B cell (primary cell): ENCODE data around the gene AIMP1. TPM values are rescaled to one million over a fixed set of nuclear protein-coding genes. Genes with fewer than 3 reads are reported as not detected.

Experiments used
- ATAC-seq: fragments of 200-7000 bp; cut with Tn5 transposase; one replicate; pipeline ENCODE4 v1.10.0; 2021; ENCODE audit warnings: low read depth, mild to moderate bottlenecking, moderate number of reproducible peaks, moderate library complexity
- CTCF ChIA-PET: fragments of 350-600 bp; sonication (Branson Sonifier 250); formaldehyde crosslinking; loops from one replicate; lab custom pipeline; 2021; ENCODE audit warnings: antibody characterized with exemption, inconsistent platforms; lab: Charles Lee
- POLR2A ChIA-PET: fragments of 350-600 bp; sonication (Branson Sonifier 250); formaldehyde crosslinking; loops from one replicate; lab custom pipeline; 2021; ENCODE audit warnings: antibody characterized with exemption; lab: Charles Lee
- DNase-seq: peaks from one replicate; pipeline ENCODE4 v3.0.0; 2013
- H2AFZ ChIP-seq: 2 replicates; pipeline ENCODE4 v1.6.1; 2012; ENCODE audit warnings: mild to moderate bottlenecking, low read depth, low read length; ENCODE audit not compliant: insufficient read depth, poor library complexity, severe bottlenecking
- H3K27ac ChIP-seq, 2 donors: 1 replicate in 1 of 2; 2 replicates in 1 of 2; pipeline ENCODE4 v1.5.1; 2012 to 2013; ENCODE audit warnings: low read length in 2 of 2, mild to moderate bottlenecking in 2 of 2, moderate library complexity in 1 of 2
- H3K27me3 ChIP-seq, 4 experiments: fragments of 200-600 bp in 1 of 4; sonication (generic) in 1 of 4; replicated peaks in 1 of 4; 1 replicate in 2 of 4; 2 replicates in 2 of 4; pipeline versions ENCODE4 v1.6.1 to v1.7.0; 2013 to 2016; ENCODE audit warnings: low read length in 3 of 4, mild to moderate bottlenecking in 2 of 4, mixed read lengths in 1 of 4, moderate library complexity in 1 of 4; ENCODE audit not compliant: insufficient read depth in 4 of 4, control insufficient read depth in 3 of 4; ENCODE audit errors: control extremely low read depth in 1 of 4
- H3K36me3 ChIP-seq, 2 experiments: replicated peaks in 1 of 2; 1 replicate in 1 of 2; 2 replicates in 1 of 2; pipeline versions ENCODE4 v1.6.1 to v1.7.1; 2013; ENCODE audit warnings: low read length in 1 of 2; ENCODE audit not compliant: insufficient read depth in 2 of 2, control insufficient read depth in 1 of 2; ENCODE audit errors: control extremely low read depth in 1 of 2, extremely low read depth in 1 of 2
- H3K4me1 ChIP-seq, 2 donors: fragments of 200-600 bp in 1 of 2; sonication (generic) in 1 of 2; 1 replicate in 1 of 2; 2 replicates in 1 of 2; pipeline versions ENCODE4 v1.5.1 to v1.6.1; 2013 to 2017; ENCODE audit warnings: low read length in 2 of 2; ENCODE audit not compliant: control insufficient read depth in 2 of 2, insufficient read depth in 2 of 2
- H3K4me2 ChIP-seq: replicated peaks from 2 replicates; pipeline ENCODE3; 2012; ENCODE audit warnings: mild to moderate bottlenecking, low read depth, low read length; ENCODE audit not compliant: poor library complexity, severe bottlenecking
- H3K4me3 ChIP-seq, 5 experiments: fragments of 200-600 bp in 1 of 5; sonication (generic) in 1 of 5; 1 replicate in 3 of 5; 2 replicates in 2 of 5; pipeline versions ENCODE4 v1.5.1 to v1.7.0; 2011 to 2016; ENCODE audit warnings: low read length in 4 of 5, mild to moderate bottlenecking in 4 of 5, low read depth in 2 of 5, control low read depth in 1 of 5, moderate library complexity in 1 of 5; ENCODE audit not compliant: insufficient read depth in 1 of 5; ENCODE audit errors: control extremely low read depth in 1 of 5, extremely low read depth in 1 of 5
- H3K79me2 ChIP-seq: fragments of 200-600 bp; sonication (generic); one replicate; pipeline ENCODE4 v1.6.0; 2016; ENCODE audit warnings: low read length; ENCODE audit not compliant: control insufficient read depth, insufficient read depth
- H3K9ac ChIP-seq: fragments of 200-600 bp; sonication (generic); 2 replicates; pipeline ENCODE4 v1.6.1; 2017; ENCODE audit warnings: mild to moderate bottlenecking, low read length, moderate library complexity
- H3K9me3 ChIP-seq, 3 donors: one replicate each; pipeline versions ENCODE4 v1.6.1 to v1.7.1; 2013; ENCODE audit warnings: low read length in 2 of 3; ENCODE audit not compliant: control insufficient read depth in 2 of 3, insufficient read depth in 1 of 3; ENCODE audit errors: control extremely low read depth in 1 of 3
- H4K20me1 ChIP-seq: 2 replicates; pipeline ENCODE4 v1.6.0; 2012; ENCODE audit warnings: mild to moderate bottlenecking, low read length; ENCODE audit not compliant: insufficient read depth, control insufficient read depth, poor library complexity, severe bottlenecking
- H3K27ac Mint-ChIP-seq: one replicate; pipeline ENCODE4 v1.8.0; 2021; ENCODE audit warnings: mixed read lengths
- H3K27me3 Mint-ChIP-seq: one replicate; pipeline ENCODE4 v1.8.0; 2021; ENCODE audit warnings: mixed read lengths
- H3K4me1 Mint-ChIP-seq: one replicate; pipeline ENCODE4 v1.8.0; 2021; ENCODE audit warnings: mixed read lengths
- H3K4me3 Mint-ChIP-seq: one replicate; pipeline ENCODE4 v1.8.0; 2021; ENCODE audit warnings: mixed read lengths
- H3K9me3 Mint-ChIP-seq: one replicate; pipeline ENCODE4 v1.8.0; 2022; ENCODE audit warnings: mixed read lengths; ENCODE audit not compliant: insufficient read depth
- CTCF ChIP-seq: fragments of 200-600 bp; IDR thresholded peaks from one replicate; pipeline ENCODE4 v1.8.0; 2022; ENCODE audit warnings: antibody characterized with exemption, mild to moderate bottlenecking
- EZH2 ChIP-seq: IDR thresholded peaks from 2 replicates; pipeline ENCODE4 v1.6.1; 2012; ENCODE audit warnings: borderline replicate concordance, low read depth, mild to moderate bottlenecking, moderate library complexity, low read length; ENCODE audit not compliant: insufficient read depth, poor library complexity, severe bottlenecking
- WGBS: methylation state at CpG from one replicate; pipeline ENCODE4 v1.1.5; 2013; ENCODE audit warnings: missing lambda C conversion rate; ENCODE audit not compliant: insufficient coverage; 5-methylcytosine and 5-hydroxymethylcytosine counted together
- intact Hi-C: fragments of 100-400 bp; cut with micrococcal nuclease; formaldehyde crosslinking; loops from one replicate; pipeline ENCODE4 v1.10.0; 2022
- polyA plus RNA-seq: library from polyadenylated mRNA; depleted of rRNA; stranded (reverse); fragments of >200 nt; gene quantifications from 2 replicates; pipeline ENCODE4 v1.2.3, GENCODE V29; 2012
- total RNA-seq, 2 donors: library from RNA; stranded (reverse); fragments of 120-200 nt in 1 of 2; gene quantifications; 1 replicate in 1 of 2; 2 replicates in 1 of 2; pipeline versions ENCODE4 v1.2.3 to v1.2.4, GENCODE V29; 2013 to 2022

Gene AIMP1
- total and polyA plus RNA-seq, 2 donors (not counting 1 experiment from before 2014, with no cell fraction given): 12.0 to 49.7 TPM

- Histone ChIP-seq H3K4me2 (no peak overlapping the region), H3K36me3 (peaks cover 0 to 2% of the 10 kb centered on the region in 2 experiments), H3K9ac (no peak overlapping the region), H4K20me1 (no peaks in the 10 kb centered on the region), H3K79me2 (no peaks in the 10 kb centered on the region), H3K4me1 (no peaks in the 10 kb centered on the region), H2AFZ (no peak overlapping the region), H3K27ac (no peak overlapping the region), H3K4me3 (no peak overlapping the region), H3K9me3 (peaks cover 0 to 1% (median 0%) of the 10 kb centered on the region in 3 donors), H3K27me3 (no peaks in the 10 kb centered on the region)
- POLR2A ChIA-PET: no interaction called here
- H3K27me3 Mint-ChIP-seq: no peaks in the 10 kb centered on the region
- no peak for ATAC-seq
- no peak for DNase-seq
- H3K9me3 Mint-ChIP-seq: no peaks in the 10 kb centered on the region
- H3K27ac Mint-ChIP-seq: no peak overlapping the region
- H3K4me1 Mint-ChIP-seq: no peaks in the 10 kb centered on the region
- TF ChIP-seq CTCF (no peak), EZH2 (no peak)
- no peak overlapping the region for H3K4me3 Mint-ChIP-seq
- 100% methylated on average over 2 of the region's 4 CpGs for WGBS
- intact Hi-C loops: no loop called here
- CTCF ChIA-PET: interaction anchor here (1.0 kb wide), 1 partner anchor 9 kb away, joined by 3 read pairs; no protein-coding TSS in a partner anchor
Observed at GRCh38 chr4:106355193-106355592, 38.8 kb downstream of the AIMP1 start.

GRCh38 chr4:106358899-106359298 lies 42.5 kb downstream of the AIMP1 start:
- Histone ChIP-seq H4K20me1 (no peaks in the 10 kb centered on the region), H3K4me2 (no peak overlapping the region), H2AFZ (no peak overlapping the region), H3K27me3 (no peaks in the 10 kb centered on the region), H3K79me2 (no peaks in the 10 kb centered on the region), H3K36me3 (no peaks in the 10 kb centered on the region), H3K4me3 (no peak overlapping the region), H3K9me3 (no peaks in the 10 kb centered on the region), H3K9ac (no peak overlapping the region), H3K27ac (no peak overlapping the region), H3K4me1 (no peaks in the 10 kb centered on the region)
- Mint-ChIP-seq H3K27ac (no peak overlapping the region), H3K27me3 (peaks cover 1% of the 10 kb centered on the region), H3K4me1 (no peaks in the 10 kb centered on the region), H3K4me3 (no peak overlapping the region), H3K9me3 (no peaks in the 10 kb centered on the region)
- intact Hi-C loops: no loop called here
- no peak for DNase-seq
- ChIA-PET CTCF (no interaction called here), POLR2A (no interaction called here)
- no peak for ATAC-seq
- TF ChIP-seq CTCF (no peak), EZH2 (no peak)
- no CpG with 5 or more reads among the region's 1 CpG for whole genome bisulfite sequencing
